Right kidney (tissue), 1 donor: ENCODE measurements around the gene TGM5.
"Not testable (repeated sequence)": the region's sequence is repeated elsewhere in the genome, so short reads cannot be mapped to it uniquely, and the experiment has no call there.

Experiments used
- DNase-seq: peaks from one replicate; pipeline ENCODE4 v3.0.0-alpha.2; 2016

Gene TGM5

DNA sequence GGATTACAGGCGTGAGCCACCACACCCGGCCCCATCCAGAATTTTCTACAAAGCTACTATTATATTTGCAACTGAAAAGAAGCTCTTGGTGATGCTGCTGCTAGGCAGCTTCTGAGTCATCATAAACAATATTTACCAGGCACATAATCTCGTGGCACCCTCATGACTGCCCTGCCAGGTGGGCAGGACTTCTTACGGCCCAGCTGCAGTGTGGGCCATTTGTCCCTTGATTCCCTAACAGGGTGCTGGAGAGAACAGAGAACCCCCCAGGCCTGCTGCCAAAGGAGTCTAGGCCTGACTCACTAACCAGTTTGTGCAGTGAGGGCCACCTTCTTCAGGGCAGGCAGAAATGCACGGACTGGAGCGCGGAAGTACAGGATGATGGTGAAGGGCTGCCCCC lies 50.8 kb downstream of the TGM5 start:
- DNase-seq = no peak

DNA sequence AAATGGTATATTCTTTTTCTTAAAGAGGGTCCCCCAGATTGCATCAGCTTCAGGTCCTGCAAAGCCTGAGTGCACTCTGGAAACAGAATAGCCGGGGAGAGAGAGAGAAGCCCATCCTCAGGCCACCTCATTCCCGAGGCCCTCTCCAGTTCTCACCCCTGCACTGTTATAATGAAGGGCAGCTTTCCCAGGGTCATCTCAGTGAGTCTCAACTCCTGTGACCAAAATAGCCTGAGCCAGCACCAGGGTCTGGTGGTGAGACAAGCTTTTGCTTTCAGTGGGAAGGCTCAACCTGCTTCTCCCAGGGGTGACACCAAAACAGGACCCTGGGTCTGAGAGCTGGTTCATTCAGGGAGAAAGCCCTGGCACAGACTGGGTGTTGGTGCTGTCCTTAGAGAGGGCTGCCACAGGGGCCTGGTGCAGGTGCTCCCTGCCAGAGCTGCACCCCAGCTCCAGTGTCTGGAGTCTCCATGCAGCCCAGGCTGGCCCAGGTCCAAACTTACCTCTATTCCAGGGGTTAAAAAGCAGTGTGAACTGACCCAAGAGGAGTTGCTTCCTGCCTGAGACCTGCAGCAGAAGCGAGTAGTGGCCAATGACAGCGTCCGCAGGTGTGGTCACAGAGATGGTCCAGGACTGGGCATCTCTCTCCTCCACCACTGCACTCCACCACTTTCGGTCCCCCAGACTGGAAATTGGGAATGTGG lies 52.0 kb downstream of the TGM5 start:
- no peak for DNase-seq

DNA sequence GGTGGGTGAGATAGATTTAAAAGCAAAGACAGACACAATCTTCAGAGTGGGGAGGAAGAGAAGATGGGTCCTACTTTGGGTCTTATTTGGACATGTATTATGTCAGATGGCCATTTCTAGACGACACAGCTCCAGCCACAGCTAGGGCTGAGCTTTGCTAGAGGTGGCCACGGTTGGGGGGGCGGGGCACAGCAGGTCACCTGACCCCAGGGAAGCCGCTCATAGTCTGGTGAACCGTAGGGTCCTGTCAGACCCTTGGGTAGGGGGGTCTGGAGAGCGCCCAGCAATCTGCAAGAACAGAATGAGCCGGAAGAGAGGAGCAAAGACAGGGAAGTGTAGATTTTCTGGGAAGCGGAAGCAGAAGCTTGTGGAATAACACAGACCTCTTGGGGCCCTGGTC lies 52.6 kb downstream of the TGM5 start:
- DNase-seq = no peak

DNA sequence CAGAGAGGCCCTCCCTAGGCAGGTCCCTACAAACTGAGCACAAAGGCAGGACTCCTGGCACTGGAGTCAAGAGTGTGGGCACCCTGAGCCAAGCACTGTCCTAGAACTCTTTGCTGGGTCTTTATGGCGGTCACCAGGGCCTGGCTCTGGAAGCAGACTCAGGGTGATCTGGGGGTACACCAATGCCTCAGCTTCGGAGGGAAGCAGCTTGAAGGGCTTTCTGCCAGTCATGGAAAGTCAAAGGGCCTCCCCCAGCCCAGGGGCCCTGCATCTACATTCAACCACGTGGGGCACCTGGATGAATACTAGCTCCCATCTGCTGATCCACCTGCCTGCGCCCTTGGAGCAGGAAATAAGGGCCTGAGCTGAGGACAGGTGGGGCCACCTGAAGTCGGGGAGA lies 53.3 kb downstream of the TGM5 start:
- DNase-seq = no peak

DNA sequence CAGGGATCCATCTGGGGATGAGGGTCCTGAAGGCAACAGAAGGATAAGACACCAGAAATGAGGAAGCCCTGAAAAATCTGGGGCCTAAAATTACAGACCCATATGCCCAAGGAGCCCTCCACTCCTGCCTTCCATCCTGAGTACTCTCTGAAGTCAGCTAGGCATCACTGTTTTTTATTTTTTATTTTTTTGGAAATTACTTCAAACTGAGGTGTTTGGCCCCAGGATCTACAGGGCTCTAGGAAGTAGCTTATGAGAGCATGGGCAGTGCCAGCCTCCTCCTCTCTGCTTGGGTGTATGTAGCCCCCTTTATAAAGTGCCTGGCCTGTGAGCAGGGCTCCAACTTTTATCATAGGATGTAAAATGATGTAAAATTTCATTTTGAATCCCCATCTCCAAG lies 53.8 kb downstream of the TGM5 start:
- no peak for DNase-seq

DNA sequence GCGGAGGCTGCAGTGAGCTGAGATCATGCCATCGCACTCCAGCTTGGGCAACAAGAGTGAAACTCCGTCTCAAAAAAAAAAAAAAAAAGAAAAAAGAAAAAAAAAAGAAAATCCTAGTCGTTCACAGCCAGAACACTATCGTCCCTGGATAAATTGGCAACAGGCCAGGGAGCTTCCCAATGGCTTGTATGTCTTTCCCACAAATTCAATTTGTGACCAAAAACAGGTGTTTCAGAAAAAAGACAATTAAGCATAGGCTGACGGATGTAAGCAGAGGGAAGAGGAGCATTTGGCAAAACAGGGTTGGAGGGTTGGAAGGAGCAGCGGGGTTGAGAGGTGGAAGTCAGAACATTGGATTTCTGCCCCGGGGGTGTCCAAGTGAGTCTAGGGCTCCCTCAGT lies 54.4 kb downstream of the TGM5 start:
- DNase-seq = no peak

DNA sequence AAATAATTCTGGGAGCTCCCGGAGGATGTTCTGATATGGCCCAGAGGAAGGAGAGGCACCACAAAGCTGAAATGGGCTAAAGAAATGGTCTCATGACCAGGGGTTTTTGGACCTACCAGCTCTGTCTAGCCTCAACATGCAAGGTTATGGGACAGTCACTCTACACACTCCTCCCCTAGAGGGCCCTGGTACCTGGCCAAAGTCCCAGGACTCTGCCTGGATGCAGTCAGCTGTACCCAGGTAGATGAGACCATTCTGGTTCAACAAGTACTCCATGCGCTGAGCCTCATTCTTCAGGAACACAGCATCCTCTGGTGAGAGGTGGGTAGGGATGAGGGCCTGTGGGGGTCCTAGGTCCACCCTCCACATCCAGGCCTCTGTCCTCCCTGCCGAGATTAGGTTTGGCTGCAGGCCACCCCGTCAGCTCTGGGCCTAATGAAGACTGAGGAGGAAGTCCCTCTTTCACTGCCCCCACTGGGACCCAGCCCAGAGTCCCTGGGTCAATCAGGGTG lies 55.4 kb downstream of the TGM5 start:
- no peak for DNase-seq

DNA sequence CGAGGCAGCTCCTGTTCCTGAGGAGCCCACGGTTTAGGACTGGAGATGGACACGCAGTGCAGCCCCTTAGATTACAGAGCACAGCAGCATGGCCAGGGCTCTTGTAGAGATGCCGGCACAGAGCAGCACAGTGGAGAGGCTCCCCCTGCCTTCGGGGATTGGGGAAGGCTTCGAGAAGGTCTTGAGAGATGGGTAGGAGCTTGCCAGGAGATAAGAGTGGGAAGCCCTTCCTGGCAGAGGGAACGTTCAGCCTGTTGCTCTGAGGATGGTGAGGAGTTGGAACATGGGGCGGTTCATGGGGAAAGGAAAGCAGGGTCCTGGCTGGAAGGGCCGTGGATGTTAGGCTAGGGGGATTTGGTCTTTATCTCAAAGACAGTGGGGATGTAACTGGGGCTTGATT lies 55.9 kb downstream of the TGM5 start:
- no peak for DNase-seq

DNA sequence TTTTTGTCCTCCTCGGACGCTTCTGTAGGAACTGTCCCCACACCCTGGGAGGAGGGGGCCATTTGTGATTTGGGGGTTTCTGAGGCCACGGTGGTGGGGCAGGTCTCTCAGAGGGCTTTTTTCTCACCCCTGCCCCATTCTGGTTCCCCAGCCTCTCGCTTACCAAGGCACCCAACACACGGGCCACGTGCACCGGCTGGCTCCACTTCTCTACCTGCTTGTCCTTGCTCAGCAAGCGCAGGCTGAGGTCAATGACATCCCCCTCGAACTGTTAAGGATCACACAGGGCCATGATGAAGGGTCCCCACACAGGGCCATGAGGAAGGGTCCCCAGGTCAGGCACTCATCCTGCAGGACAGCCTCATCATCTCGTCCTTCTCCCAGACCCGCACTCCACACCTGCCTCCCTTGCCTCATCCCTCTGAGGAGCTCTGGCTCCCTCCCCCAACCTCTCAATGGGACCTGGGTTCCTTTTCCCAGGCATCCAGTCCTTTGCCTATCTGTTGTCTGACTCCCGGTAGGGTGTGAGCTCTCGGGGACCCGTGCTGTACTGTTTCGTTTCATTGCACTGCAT lies 56.5 kb downstream of the TGM5 start:
- DNase-seq = no peak

DNA sequence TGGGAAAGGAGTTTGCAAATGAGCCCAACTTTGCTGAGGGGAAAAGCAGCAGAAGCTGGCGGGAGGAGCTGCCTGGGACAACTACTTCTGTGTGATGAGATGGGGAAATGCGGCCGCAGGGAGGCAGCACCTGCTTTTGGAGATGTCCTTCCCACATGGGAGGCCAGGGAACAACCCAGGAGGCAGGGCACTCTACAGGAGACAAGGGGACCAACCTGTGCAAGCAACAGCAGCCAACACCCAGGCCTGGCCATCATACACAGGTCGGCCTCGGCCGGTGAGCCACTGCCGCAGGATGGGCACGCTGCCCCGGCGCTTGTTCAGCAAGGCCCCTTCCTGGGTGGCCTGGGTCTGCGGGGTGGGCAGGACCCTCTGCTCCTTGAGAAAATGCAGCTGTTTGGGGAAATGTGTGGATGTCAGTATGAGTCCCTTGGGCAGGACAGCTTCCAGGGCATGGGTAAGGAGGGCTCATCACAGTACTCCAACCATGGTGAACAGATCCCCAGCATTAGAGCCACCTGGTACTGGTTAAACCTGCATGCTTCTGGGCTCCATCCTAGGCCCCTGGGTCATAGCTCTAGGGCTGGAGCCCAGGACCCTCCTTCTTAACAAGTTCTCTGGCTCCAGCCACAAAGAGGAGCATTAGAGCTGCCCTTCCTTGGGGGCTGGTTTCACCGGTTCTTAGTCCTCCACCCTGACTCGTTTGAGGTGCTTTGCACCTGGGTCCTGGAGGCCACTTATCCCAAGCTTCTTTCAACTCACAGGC lies 57.5 kb downstream of the TGM5 start:
- no peak for DNase-seq

DNA sequence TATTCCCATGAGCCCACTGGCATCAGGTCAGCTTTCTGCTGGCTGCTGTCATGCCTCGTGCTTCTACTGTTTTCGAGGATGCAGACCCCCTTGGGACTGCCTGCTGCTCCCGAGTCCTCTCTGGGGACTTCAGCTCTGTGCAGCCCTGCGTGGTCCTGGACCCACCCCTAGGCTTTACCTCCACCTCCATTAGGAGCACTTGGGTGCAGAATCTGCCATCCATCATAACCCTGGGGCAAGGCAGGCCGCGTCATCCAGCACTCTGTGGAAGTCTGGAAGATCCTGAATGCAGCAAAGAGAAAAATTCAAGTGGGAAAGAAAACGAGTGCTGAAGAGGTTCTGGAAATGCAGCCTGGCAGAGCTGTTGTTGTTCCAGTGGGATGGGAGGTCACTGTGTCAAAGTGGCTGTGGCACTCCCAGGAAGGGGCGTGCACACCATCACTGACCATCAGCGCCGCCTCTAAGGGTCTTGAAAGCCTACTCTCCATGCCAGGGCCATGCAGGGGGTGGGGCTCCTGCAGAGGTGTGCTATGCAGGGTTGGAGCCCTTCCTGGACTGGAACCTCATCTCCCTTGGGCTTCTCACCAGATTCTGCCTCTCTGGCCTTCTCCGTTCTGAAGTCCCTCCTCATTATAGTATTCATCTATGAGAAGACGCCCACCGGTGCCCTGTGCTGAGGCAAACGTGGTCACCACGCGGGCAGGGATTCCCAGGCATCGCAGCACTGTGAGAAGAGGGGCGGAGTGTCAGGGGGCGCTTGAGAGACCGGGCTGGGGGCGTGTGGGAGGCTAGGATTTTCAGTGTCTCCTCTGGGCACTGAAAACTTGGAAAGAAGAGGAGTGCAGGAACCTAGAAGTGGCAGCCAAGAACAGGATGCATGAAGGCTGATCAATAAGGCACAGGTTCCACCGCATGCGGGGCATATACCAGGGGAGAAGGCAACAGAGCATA lies 58.4 kb downstream of the TGM5 start:
- no peak for DNase-seq

DNA sequence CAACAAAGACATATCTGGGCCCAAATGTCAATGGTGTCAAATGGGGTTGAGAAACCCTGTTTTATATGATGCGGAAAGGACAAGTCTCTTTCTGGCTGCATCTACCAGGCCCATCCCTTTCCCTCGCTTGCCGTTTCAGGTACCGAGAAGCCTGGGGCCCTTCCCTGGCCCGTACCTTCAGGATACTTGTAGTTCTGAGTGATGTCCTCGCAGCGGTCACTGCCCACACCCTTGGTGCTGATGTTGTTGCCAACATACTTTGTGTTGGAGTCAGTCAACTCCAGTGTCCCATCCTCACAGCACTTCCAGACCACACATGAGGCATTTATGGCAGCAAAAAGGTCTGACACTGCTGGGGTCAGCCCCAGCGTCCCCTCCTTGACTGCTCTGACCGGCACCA lies 59.7 kb downstream of the TGM5 start:
- DNase-seq = no peak

DNA sequence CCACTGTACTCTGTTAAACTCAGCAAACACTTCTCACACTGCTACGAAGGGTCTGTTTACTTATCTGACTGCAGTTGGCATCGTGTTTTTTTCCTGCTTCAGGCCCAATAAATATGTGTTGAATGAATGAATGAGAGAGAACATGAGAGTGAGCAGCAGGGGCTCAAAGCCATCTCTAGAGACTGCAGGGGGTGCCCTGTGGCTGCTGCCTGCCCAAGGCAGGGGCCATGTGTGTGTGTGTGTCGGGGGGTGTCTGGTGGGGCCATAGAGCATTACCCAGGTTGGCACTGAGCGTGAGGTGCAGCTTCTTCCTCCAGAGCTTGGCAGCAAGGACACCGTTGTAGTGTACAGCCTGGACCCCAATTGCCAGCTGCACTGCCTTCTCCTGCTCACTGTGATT lies 60.7 kb downstream of the TGM5 start:
- no peak for DNase-seq

DNA sequence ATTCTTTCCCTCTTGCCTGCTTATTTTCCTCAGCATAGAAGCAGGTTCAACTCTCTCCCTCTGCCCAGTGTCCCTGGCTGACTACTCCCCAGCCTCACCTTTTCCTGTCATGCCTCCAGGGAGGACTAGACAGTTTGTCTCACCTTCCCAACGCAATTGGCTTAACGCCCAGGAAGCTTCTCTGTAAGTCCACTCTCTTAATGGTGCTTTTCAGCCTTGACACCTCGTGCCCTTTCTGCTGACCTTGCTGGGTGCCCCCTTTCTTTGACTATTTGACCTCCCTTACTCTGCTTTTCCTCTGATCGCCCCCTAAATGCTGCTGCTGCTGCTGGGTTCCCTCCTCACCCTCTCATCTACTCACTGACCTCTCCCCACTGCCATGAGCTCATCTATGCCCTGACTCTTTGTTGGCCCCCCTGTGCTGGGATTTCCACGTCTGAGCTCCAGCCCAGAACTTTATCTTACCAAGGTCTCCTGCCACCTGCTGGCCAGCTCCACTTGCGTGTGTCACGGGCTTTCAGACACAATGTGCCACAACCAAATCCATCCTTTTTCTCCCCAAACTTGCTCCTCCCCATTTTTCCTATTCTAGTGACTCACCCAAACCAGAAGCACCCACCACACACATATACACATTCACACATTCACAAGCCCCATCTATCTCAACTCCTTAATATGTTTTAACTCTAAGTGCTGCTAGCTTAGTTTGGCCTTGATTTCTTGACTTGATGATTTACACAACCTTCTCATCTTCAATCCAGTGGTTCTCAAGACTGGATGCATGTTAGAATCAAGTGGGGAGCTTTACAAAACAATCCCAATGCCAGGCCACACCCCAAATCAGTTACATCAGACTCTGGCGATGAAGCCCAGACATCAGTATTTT lies 62.5 kb downstream of the TGM5 start:
- DNase-seq = no peak

DNA sequence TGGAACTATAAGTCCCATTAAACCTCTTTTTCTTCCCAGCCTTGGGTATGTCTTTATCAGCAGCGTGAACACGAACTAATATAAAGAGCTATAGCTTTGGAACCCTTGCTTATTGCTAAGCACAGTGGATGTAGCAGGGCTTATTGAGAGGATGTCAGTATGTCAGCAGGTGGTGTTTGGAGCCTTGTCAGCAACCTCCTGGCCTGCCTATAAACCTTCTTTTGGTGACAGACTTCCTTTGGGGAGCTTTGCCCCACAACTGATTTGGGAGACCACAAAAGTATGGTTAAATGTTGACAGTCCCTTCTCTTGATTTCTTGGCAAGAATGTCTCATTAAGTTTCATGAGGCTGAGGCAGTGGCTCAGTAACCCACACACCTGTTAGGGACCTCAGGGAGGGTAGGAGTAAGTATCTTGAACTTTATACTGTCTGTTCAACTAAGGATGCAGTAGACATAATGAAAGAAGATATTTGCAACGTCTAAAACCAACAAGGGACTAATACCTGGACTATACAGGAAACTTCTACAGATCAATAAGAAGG lies 66.7 kb downstream of the TGM5 start:
- DNase-seq = no peak

DNA sequence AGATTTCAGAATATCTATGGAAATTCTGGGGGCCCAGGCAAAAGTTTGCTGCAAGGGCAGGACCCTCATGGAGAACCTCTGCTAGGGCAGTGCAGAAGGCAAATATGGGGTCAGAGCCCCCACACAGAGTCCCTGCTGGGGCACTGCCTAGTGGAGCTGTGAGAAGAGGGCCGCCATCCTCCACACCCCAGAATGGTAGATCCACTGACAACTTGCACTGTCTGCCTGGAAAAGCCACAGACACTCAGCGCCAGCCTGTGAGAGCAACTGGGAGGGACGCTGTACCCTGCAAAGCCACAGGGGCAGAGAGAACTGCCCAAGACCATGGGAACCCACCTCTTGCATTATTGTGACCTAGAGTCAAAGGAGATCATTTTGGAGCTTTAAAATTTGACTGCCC lies 67.7 kb downstream of the TGM5 start:
- DNase-seq = no peak

DNA sequence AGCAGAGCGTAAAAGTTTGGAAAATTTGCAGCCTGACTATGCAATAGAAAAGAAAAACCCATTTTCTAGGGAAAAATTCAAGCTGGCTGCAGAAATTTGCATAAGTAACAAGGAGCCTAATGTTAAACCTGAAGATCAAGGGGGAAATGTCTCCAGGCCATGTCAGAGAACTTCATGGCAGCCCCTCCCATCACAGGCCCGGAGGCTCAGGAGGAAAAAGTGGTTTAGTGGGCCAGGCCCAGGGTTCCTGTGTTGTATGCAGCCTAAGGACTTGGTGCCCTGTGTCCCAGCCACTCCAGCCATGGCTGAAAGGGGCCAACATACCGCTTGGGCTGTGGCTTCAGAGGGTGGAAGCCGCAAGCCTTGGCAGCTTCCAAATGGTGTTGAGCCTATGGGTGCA lies 68.2 kb downstream of the TGM5 start:
- not testable (repeated sequence) for DNase-seq

DNA sequence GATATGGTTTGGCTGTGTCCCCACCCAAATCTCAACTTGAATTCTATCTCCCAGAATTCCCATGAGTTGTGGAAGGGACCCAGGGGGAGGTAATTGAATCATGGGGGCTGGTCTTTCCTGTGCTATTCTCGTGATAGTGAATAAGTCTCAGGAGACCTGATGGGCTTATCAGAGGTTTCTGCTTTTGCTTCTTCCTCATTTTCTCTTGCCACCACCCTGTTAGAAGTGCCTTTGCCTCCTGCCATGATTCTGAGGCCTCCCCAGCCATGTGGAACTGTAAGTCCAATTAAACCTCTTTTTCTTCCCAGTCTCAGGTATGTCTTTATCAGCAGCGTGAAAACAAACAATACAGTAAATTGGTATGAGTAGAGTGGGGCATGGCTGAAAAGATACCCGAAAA lies 69.0 kb downstream of the TGM5 start:
- not testable (repeated sequence) for DNase-seq

DNA sequence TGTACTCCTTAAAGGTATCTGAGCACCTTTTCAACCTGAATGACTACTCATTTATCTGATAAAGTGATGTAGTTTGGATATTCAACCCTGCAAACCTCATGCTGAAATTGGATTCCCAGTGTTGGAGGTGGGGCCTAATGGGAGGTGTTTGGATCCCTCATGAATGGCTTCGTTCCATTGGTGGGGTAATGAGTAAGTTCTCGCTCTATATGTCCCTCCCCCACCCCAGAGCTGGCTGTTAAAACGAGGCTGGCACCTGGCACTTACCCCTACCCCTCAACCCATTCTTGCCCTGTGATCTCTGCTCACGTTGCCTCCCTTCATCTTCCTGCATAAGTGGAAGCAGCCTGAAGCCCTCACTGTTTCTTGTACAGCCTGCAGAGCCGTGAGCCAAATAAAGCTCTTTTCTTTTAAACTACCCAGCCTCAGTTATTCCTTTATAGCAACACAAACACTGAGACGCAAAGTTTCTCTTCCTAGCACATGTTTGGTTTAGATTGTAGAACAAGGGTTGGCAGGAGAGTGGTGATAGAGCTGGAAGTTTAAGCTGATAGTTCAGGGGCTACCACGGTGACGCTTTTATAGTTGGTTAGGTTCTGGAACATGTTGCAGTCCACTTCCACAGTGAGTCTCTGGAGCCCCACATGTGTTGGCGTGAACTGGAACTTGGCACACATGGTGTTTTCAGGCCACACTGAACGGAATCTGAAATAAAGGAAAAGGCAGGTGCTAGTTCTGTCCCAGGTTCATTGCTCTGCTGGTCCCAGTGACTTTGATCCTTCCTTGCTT lies 69.8 kb downstream of the TGM5 start:
- DNase-seq = no peak

DNA sequence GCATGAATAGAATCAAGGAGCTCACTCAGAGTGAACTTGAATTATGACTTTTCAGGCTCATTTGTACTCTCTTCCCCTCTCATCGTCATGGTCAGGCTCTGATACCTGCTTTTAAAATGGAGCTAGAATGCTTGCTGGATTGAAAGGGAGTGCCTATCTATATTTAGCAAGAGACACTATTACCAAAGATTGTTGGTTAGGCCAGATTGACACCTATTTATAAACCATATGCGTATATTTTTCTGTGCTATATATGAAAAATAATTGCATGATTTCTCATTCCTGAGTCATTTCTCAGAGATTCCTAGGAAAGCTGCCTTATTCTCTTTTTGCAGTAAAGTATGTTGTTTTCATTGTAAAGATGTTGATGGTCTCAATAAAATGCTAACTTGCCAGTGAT lies 71.9 kb downstream of the TGM5 start:
- DNase-seq = no peak
